ENCODE measurements around the gene MSTO1. TPM values are rescaled to one million over a fixed set of nuclear protein-coding genes. Genes with fewer than 3 reads are reported as not detected.
"Not testable (repeated sequence)": the region's sequence is repeated elsewhere in the genome, so short reads cannot be mapped to it uniquely, and the experiment has no call there.

Gene MSTO1
- total RNA-seq = 46.0 TPM
- 10 to 100 TPM in 3 of 4 donors, 1 to 10 TPM in 1; 7.0 to 13.7 (median 11.6) TPM for polyA plus RNA-seq

- H3K9me3 Mint-ChIP-seq = no peaks in the 10 kb centered on the region
- Histone ChIP-seq H3K9me3 (ENCODE audit: control insufficient read depth in 2 of 2, low read length in 2 of 2) (no peaks in the 10 kb centered on the region), H3K4me3 (ENCODE audit: low read depth, low read length) (peak within 1 kb of the TSS; percentile 82), H3K27ac (ENCODE audit: insufficient read depth, low read length, poor library complexity, severe bottlenecking) (peak within 1 kb of the TSS; percentile 65), H3K27me3 (ENCODE audit: control insufficient read depth, insufficient read depth, low read length) (no peaks in the 10 kb centered on the region), H3K36me3 (ENCODE audit: control insufficient read depth, insufficient read depth, low read length) (no peaks in the 10 kb centered on the region), H3K4me1 (ENCODE audit: control insufficient read depth, insufficient read depth, low read length, poor library complexity, severe bottlenecking) (no peaks in the 10 kb centered on the region)
- DNase-seq = peak; percentile 89 to 96 (median 91)
- peaks cover 10% of the 10 kb centered on the region for H3K36me3 Mint-ChIP-seq
- peaks cover 10% of the 10 kb centered on the region for H3K27me3 Mint-ChIP-seq
- H3K27ac Mint-ChIP-seq = peak within 1 kb of the TSS; percentile 87 to 97 (median 94)
- H3K4me1 Mint-ChIP-seq = peaks cover 0 to 14% (median 9%) of the 10 kb centered on the region in 4 donors
- H3K4me3 Mint-ChIP-seq = peak within 1 kb of the TSS; percentile 96 to 100 (median 98)
- ATAC-seq (ENCODE audit: low read depth in 2 of 2) = peak; percentile 97 to 98
Observed at GRCh38 chr1:155609515-155610256, at the start of gene MSTO1. Gene MSTO1 (plus strand): TSS chr1:155610218. CDS start chr1:155610249, 31 bp downstream.

- not testable (repeated sequence) for H3K36me3 ChIP-seq (ENCODE audit: control insufficient read depth, insufficient read depth, low read length); H3K9me3 ChIP-seq (ENCODE audit: control insufficient read depth in 2 of 2, low read length in 2 of 2); H3K27me3 ChIP-seq (ENCODE audit: control insufficient read depth, insufficient read depth, low read length); H3K9me3 Mint-ChIP-seq; H3K27me3 Mint-ChIP-seq; H3K36me3 Mint-ChIP-seq
- H3K27ac ChIP-seq (ENCODE audit: insufficient read depth, low read length, poor library complexity, severe bottlenecking) = peak overlapping the region; percentile 89
- peaks cover 27 to 67% (median 43%) of the 10 kb centered on the region in 4 donors for H3K4me1 Mint-ChIP-seq
- DNase-seq (peak in 2 of 3 donors; percentile 62 to 64), ATAC-seq (ENCODE audit: low read depth in 2 of 2) (peak; percentile 28 to 33)
- H3K4me3 Mint-ChIP-seq = peak overlapping the region; percentile 96 to 99 (median 98)
- peaks cover 56% of the 10 kb centered on the region for H3K4me1 ChIP-seq (ENCODE audit: control insufficient read depth, insufficient read depth, low read length, poor library complexity, severe bottlenecking)
- peak overlapping the region; percentile 96 to 98 (median 97) for H3K27ac Mint-ChIP-seq
- peak overlapping the region; percentile 70 for H3K4me3 ChIP-seq (ENCODE audit: low read depth, low read length)
Observed at GRCh38 chr1:155561779-155562580, 48.0 kb upstream of the MSTO1 start.

- ATAC-seq (ENCODE audit: low read depth in 2 of 2) (peak; percentile 82 to 83), DNase-seq (peak; percentile 86 to 96 (median 93))
- H3K36me3 ChIP-seq (ENCODE audit: control insufficient read depth, insufficient read depth, low read length) = peaks cover 5% of the 10 kb centered on the region
- H3K4me3 ChIP-seq (ENCODE audit: low read depth, low read length) = peak within 1 kb of the TSS; percentile 82
- peaks cover 52% of the 10 kb centered on the region for H3K4me1 ChIP-seq (ENCODE audit: control insufficient read depth, insufficient read depth, low read length, poor library complexity, severe bottlenecking)
- peak within 1 kb of the TSS; percentile 89 for H3K27ac ChIP-seq (ENCODE audit: insufficient read depth, low read length, poor library complexity, severe bottlenecking)
- no peaks in the 10 kb centered on the region for H3K9me3 ChIP-seq (ENCODE audit: control insufficient read depth in 2 of 2, low read length in 2 of 2)
- H3K4me1 Mint-ChIP-seq = peaks cover 25 to 64% (median 39%) of the 10 kb centered on the region in 4 donors
- peak within 1 kb of the TSS; percentile 96 to 99 (median 98) for H3K4me3 Mint-ChIP-seq
- H3K27me3 ChIP-seq (ENCODE audit: control insufficient read depth, insufficient read depth, low read length) = no peaks in the 10 kb centered on the region
- no peaks in the 10 kb centered on the region for H3K27me3 Mint-ChIP-seq
- peak within 1 kb of the TSS; percentile 98 to 100 (median 98) for H3K27ac Mint-ChIP-seq
- no peaks in the 10 kb centered on the region for H3K36me3 Mint-ChIP-seq
- H3K9me3 Mint-ChIP-seq = no peaks in the 10 kb centered on the region
Observed at GRCh38 chr1:155562581-155563376, 47.2 kb upstream of the MSTO1 start, which contains the start of gene ASH1L. Gene ASH1L (minus strand): TSS chr1:155562803. CDS start chr1:155521519, 41,284 bp downstream.

- peak in 1 of 3 donors; percentile 34 for DNase-seq
- Histone ChIP-seq H3K4me3 (ENCODE audit: low read depth, low read length) (peak overlapping the region; percentile 82), H3K4me1 (ENCODE audit: control insufficient read depth, insufficient read depth, low read length, poor library complexity, severe bottlenecking) (peaks cover 45% of the 10 kb centered on the region), H3K27ac (ENCODE audit: insufficient read depth, low read length, poor library complexity, severe bottlenecking) (peak overlapping the region; percentile 89)
- not testable (repeated sequence) for H3K36me3 Mint-ChIP-seq; H3K9me3 ChIP-seq (ENCODE audit: control insufficient read depth in 2 of 2, low read length in 2 of 2); H3K36me3 ChIP-seq (ENCODE audit: control insufficient read depth, insufficient read depth, low read length); H3K27me3 Mint-ChIP-seq; H3K9me3 Mint-ChIP-seq; H3K27me3 ChIP-seq (ENCODE audit: control insufficient read depth, insufficient read depth, low read length)
- Mint-ChIP-seq H3K4me1 (peaks cover 22 to 58% (median 35%) of the 10 kb centered on the region in 4 donors), H3K27ac (peak overlapping the region; percentile 98 to 100 (median 98)), H3K4me3 (peak overlapping the region; percentile 96 to 99 (median 98))
- ATAC-seq (ENCODE audit: low read depth in 2 of 2) = peak in 1 of 2 donors; percentile 4
Observed at GRCh38 chr1:155563377-155564022, 46.5 kb upstream of the MSTO1 start.

- H3K36me3 ChIP-seq (ENCODE audit: control insufficient read depth, insufficient read depth, low read length) = peaks cover 12% of the 10 kb centered on the region
- ATAC-seq (ENCODE audit: low read depth in 2 of 2) (no peak), DNase-seq (no peak)
- peaks cover 8% of the 10 kb centered on the region for H3K36me3 Mint-ChIP-seq
- no peak overlapping the region for H3K4me3 ChIP-seq (ENCODE audit: low read depth, low read length)
- peaks cover 7% of the 10 kb centered on the region for H3K4me1 ChIP-seq (ENCODE audit: control insufficient read depth, insufficient read depth, low read length, poor library complexity, severe bottlenecking)
- H3K9me3 Mint-ChIP-seq = no peaks in the 10 kb centered on the region
- H3K4me1 Mint-ChIP-seq = peaks cover 15 to 34% (median 20%) of the 10 kb centered on the region in 4 donors
- H3K27ac ChIP-seq (ENCODE audit: insufficient read depth, low read length, poor library complexity, severe bottlenecking) = no peak overlapping the region
- H3K4me3 Mint-ChIP-seq = peak overlapping the region in 1 of 4 donors; percentile 70
- no peaks in the 10 kb centered on the region for H3K27me3 Mint-ChIP-seq
- peak overlapping the region in 1 of 3 donors; percentile 60 for H3K27ac Mint-ChIP-seq
- no peaks in the 10 kb centered on the region for H3K9me3 ChIP-seq (ENCODE audit: control insufficient read depth in 2 of 2, low read length in 2 of 2)
- H3K27me3 ChIP-seq (ENCODE audit: control insufficient read depth, insufficient read depth, low read length) = no peaks in the 10 kb centered on the region
Observed at GRCh38 chr1:155569988-155570592, 39.9 kb upstream of the MSTO1 start.

GRCh38 chr1:155570593-155570990 lies 39.4 kb upstream of the MSTO1 start:
- peaks cover 12% of the 10 kb centered on the region for H3K36me3 ChIP-seq (ENCODE audit: control insufficient read depth, insufficient read depth, low read length)
- peaks cover 8% of the 10 kb centered on the region for H3K36me3 Mint-ChIP-seq
- no peaks in the 10 kb centered on the region for H3K27me3 ChIP-seq (ENCODE audit: control insufficient read depth, insufficient read depth, low read length)
- H3K4me3 Mint-ChIP-seq = peak overlapping the region in 1 of 4 donors; percentile 70
- H3K9me3 ChIP-seq (ENCODE audit: control insufficient read depth in 2 of 2, low read length in 2 of 2) = no peaks in the 10 kb centered on the region
- peaks cover 13 to 29% (median 17%) of the 10 kb centered on the region in 4 donors for H3K4me1 Mint-ChIP-seq
- H3K27me3 Mint-ChIP-seq = no peaks in the 10 kb centered on the region
- no peaks in the 10 kb centered on the region for H3K9me3 Mint-ChIP-seq
- H3K4me1 ChIP-seq (ENCODE audit: control insufficient read depth, insufficient read depth, low read length, poor library complexity, severe bottlenecking) = peaks cover 4% of the 10 kb centered on the region
- H3K27ac Mint-ChIP-seq = peak overlapping the region in 1 of 3 donors; percentile 11
- no peak overlapping the region for H3K27ac ChIP-seq (ENCODE audit: insufficient read depth, low read length, poor library complexity, severe bottlenecking)
- no peak for ATAC-seq (ENCODE audit: low read depth in 2 of 2)
- no peak for DNase-seq
- H3K4me3 ChIP-seq (ENCODE audit: low read depth, low read length) = no peak overlapping the region

Data from CD4-positive, CD25-positive, alpha-beta regulatory T cell (primary cell).